Measurements from ENCODE around the gene CNGB1.
"Not testable (repeated sequence)": the region's sequence is repeated elsewhere in the genome, so short reads cannot be mapped to it uniquely, and the experiment has no call there.

CNGB1 gene

GRCh38 chr16:57882792-57883191, 88.1 kb downstream of the CNGB1 start:
- no peak for DNase-seq
- intact Hi-C loops (cut with DNase I), result no loop called here

- intact Hi-C loops (cut with DNase I), result no loop called here
These were observed 88.7 kb downstream of the CNGB1 start for GRCh38 chr16:57882206-57882605.

GRCh38 chr16:57878586-57878985, 92.3 kb downstream of the CNGB1 start:
- intact Hi-C loops (cut with DNase I), result no loop called here
- no peak for DNase-seq

More at GRCh38 chr16:57882206-57882605, 88.7 kb downstream of the CNGB1 start:
- no peak for DNase-seq

GRCh38 chr16:57876210-57876609, 94.7 kb downstream of the CNGB1 start:
- no peak for DNase-seq
- intact Hi-C loops (cut with DNase I), result no loop called here

GRCh38 chr16:57875347-57875746, 95.6 kb downstream of the CNGB1 start:
- no peak for DNase-seq
- intact Hi-C loops (cut with DNase I), result no loop called here

GRCh38 chr16:57873218-57873617, 97.7 kb downstream of the CNGB1 start:
- no peak for DNase-seq
- intact Hi-C loops (cut with DNase I), result no loop called here

- intact Hi-C loops (cut with DNase I), result not testable (repeated sequence)
These were observed 98.2 kb downstream of the CNGB1 start for GRCh38 chr16:57872764-57873163.

GRCh38 chr16:57871456-57871855, 99.5 kb downstream of the CNGB1 start:
- DNase-seq, result no peak
- intact Hi-C loops (cut with DNase I), result no loop called here

More at GRCh38 chr16:57872764-57873163, 98.2 kb downstream of the CNGB1 start:
- DNase-seq, result not testable (repeated sequence)

GRCh38 chr16:57870753-57871454, 100.0 kb downstream of the CNGB1 start:
- intact Hi-C loops (cut with DNase I), result no loop called here

GRCh38 chr16:57868913-57869520, 101.9 kb downstream of the CNGB1 start:
- intact Hi-C loops (cut with DNase I), result loop anchor here (10.0 kb wide), 2 partner anchors 74 to 274 kb away; no protein-coding TSS in a partner anchor
- DNase-seq, result no peak

More at GRCh38 chr16:57870753-57871454, 100.0 kb downstream of the CNGB1 start:
- no peak for DNase-seq

GRCh38 chr16:57867000-57867561, 103.8 kb downstream of the CNGB1 start:
- intact Hi-C loops (cut with DNase I), result loop anchor here (10.0 kb wide), 2 partner anchors 72 to 272 kb away; no protein-coding TSS in a partner anchor
- no peak for DNase-seq

GRCh38 chr16:57866529-57866918, 104.4 kb downstream of the CNGB1 start:
- intact Hi-C loops (cut with DNase I), result loop anchor here (10.0 kb wide), 2 partner anchors 72 to 272 kb away; no protein-coding TSS in a partner anchor
- no peak for DNase-seq

GRCh38 chr16:57865746-57866528, 105.0 kb downstream of the CNGB1 start:
- intact Hi-C loops (cut with DNase I), result loop anchor here (10.0 kb wide), 2 partner anchors 71 to 271 kb away; no protein-coding TSS in a partner anchor

GRCh38 chr16:57863434-57864160, 107.3 kb downstream of the CNGB1 start:
- peak; percentile 36 to 86 (median 68) for DNase-seq
- intact Hi-C loops (cut with DNase I), result loop anchor here (5.0 to 10.0 kb wide), 3 partner anchors 69 to 269 kb away; no protein-coding TSS in a partner anchor

More at GRCh38 chr16:57865746-57866528, 105.0 kb downstream of the CNGB1 start:
- no peak for DNase-seq

GRCh38 chr16:57862698-57863433, 108.1 kb downstream of the CNGB1 start:
- DNase-seq, result no peak
- intact Hi-C loops (cut with DNase I), result loop anchor here (5.0 to 10.0 kb wide), 3 partner anchors 68 to 268 kb away; no protein-coding TSS in a partner anchor

- intact Hi-C loops (cut with DNase I), result no loop called here
- no peak for DNase-seq
These were observed 111.6 kb downstream of the CNGB1 start for GRCh38 chr16:57859331-57859730.

- intact Hi-C loops (cut with DNase I), result no loop called here
These were observed 112.3 kb downstream of the CNGB1 start for GRCh38 chr16:57858635-57859034.

GRCh38 chr16:57857991-57858390, 112.9 kb downstream of the CNGB1 start:
- intact Hi-C loops (cut with DNase I); DNase-seq: not testable (repeated sequence)

More at GRCh38 chr16:57858635-57859034, 112.3 kb downstream of the CNGB1 start:
- DNase-seq, result no peak

Measured in head of caudate nucleus (tissue), 42 donors.